ENCODE measurements around the gene MUS81.

DNA sequence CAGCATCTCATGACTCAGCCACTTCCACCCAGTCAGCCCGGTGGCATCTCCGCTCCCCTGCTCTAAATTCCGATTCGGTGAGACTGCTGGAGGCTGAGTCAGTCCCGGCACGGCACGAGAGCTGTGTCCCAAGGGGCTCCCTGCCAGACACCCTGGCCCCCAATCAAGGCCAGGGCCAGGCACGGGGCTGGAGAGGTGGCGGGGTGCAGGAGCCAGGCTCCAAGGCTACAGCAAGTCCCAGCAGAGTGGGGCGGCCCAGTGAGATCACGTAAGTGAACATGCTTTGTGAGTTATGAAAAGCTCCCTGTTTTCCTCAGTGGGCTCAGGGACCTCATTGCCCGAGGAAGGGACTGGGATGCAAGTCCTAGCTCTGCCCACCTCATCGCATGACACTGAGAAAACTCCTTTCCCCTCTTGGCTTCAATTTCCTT lies 55.6 kb downstream of the MUS81 start:
- no peak for TF ChIP-seq CTCF (IDR thresholded peaks at IDR 0.05)
- no peak for TF ChIP-seq EZH2 (IDR thresholded peaks at IDR 0.05)
- TF ChIP-seq EZH2phosphoT487 (IDR thresholded peaks at IDR 0.05): no peak
